Nucleus accumbens (tissue), 56 donors: ENCODE measurements around the gene NHERF1.

ENCODE experiments used
- DNase-seq, 56 donors: peaks; one replicate each; lab custom pipeline; 2025; lab: John Stamatoyannopoulos, UW

The NHERF1 gene

DNA sequence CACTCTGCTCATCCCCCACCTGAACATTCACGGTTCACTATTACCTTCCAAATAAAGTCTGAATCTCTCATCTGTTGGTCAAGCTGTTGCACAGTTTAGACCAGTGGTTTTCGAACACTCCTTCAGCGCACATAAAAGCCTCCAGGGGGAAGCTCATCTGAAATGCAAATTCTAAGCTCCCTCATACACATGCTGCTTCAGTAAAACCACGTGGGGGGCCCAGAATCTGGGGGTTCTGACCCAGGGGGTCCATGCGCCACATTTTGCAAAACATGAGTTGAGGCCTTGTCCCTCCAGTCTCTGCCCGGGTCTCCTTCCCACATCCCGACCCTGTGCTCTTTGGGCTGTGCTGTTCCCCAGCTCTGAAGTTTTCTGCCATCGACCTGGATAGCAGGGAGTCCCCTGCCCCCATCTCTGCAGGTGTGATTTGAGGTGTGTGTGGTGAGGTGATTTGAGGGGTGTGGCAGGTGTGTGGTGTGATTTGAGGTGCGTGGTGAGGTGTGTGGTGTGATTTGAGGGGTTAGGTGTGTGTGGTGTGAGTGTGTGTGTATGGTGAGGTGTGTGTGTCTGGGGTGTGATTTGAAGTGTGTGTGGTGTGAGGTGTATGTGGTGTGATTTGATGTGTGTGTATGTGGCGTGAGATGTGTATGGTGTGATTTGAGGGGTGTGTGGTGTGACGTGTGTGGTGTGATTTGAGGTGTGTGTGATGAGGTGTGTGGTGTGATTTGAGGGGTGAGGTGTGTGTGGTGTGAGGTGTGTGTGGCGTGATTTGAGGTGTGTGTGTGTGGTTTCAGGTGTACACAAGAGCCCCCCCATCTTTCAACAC, 16.2 kb upstream of the NHERF1 start:
- no peak for DNase-seq

DNA sequence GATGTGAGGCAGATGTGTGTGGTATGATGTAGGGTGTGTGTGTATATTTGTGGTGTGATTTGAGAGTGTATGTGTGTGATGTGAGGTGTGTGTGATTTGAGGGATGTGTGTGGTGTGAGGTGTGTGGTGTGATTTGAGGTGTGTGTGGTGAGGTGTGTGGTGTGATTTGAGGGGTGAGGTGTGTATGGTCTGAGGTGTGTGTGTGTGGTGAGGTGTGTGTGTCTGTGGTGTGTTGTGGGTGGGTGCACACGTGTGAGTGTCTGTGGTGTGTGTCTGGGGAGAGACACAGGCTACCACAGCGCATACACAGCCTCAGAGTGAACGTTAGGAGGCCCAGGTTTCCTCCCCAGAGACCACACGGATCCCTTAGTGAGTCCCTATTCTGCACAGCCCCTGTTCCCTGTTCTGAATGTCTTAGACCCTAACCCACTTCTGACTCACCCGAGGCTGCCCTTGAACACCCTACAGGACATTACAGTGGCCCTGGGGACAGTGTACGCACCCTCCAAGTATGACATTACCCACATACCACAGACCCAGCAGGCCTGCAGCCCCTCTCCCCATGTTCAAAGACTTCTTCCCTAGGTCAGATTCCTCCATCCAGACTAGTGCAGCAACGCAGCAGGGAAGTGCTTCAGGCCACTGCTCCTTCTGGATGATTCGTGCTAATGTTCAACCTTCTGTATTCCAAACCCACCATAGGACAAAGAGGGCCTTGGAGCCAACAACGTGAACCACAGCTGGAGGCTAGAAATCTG, 14.9 kb upstream of the NHERF1 start:
- DNase-seq: no peak

DNA sequence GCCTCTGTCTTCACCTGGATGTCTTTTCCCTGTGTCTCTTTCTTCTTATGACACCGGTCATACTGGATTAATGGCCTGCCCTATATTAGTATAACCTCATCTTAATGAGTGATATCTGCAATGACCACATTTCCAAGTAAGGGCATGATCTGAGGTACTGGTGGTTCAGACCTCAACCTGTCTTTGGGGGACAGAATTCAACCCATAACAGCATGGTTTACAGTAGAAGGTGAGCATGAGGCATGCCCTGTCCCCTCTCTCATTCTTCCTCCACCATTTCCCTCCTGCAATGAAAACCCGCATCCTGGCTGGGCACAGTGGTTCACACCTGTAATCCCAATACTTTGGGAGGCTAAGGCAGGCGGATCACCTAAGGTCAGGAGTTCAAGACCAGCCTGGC, 14.2 kb upstream of the NHERF1 start:
- DNase-seq: no peak

DNA sequence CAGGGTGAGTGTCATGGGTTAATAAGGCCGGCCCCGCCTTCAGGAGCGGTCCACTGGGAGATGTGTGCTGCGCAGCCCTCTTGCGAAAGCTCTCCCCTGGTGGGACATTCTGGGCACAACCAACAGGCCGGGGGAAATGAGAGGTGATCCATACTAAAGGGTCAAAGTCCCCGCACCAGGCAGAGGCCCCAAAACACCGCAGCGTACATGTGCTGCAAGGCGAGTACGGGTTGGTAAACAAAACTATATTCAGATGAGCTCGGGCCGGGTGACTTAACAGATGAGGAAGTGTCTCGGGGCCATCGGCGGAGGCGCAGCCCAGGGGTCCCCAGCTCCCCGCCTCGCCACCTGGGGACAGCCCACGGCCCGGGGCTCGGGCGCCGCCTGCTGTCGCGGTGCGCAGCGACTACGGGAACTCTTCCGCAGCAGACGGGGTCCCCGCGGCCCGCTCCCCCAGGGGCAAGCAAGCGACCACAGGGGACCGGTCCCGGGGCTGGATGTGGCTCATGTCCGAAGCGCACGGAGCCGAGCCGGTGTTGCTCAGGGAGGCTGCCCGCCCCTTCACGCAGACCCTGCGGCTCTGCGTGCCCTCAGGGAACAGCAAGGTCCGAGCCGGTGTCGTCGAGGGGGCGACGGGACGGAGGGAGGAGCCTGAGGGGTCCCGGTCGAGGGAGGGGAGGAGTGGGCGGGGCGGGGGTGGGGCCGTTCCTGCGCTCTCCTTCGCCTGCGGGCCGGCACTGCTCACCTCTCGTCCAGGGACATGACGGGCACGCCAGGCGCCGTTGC, 11.7 kb upstream of the NHERF1 start, which contains the start of gene RAB37:
TSS of gene RAB37 (plus strand) at position 744 of the 786 bp plus-strand sequence. CDS start at position 761, 17 bp downstream.
- DNase-seq: peak in 1 of 56 donors; percentile 8

DNA sequence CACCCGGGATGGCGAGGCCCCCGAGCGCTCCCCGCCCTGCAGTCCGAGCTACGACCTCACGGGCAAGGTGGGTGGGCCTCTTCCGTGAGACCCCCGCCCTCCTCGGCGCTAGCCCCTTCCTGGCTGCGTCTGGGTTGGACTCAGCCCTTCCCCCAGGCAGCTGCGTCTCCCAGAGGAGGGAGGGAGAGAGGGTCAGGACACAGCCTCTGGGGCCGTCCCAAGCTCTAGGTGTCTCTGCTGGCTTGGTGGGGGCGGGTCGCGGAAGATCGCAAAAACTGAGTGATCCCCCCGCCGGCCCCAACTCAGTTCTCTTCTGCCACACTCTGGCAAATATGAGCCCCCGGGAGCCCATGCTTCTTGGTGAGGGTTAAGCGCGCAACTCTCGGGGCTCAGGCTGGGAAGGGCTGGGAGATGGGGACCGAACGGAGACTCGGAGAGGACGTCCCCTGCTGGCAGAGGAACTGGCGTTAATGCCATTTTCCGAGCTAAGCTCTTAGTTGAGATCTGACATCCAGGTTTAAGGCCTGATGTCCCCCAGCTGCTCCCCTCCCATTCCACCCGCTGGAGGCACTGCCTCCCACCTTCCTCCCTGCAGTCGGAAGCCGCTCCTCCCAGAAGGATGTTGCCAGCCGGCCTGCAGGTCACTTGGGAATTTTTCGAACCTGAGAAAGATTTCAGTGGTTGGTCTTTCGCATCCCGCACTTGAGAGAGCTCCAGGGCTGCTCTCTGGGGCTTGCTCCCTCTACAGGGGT, 11.0 kb upstream of the NHERF1 start:
- no peak for DNase-seq

DNA sequence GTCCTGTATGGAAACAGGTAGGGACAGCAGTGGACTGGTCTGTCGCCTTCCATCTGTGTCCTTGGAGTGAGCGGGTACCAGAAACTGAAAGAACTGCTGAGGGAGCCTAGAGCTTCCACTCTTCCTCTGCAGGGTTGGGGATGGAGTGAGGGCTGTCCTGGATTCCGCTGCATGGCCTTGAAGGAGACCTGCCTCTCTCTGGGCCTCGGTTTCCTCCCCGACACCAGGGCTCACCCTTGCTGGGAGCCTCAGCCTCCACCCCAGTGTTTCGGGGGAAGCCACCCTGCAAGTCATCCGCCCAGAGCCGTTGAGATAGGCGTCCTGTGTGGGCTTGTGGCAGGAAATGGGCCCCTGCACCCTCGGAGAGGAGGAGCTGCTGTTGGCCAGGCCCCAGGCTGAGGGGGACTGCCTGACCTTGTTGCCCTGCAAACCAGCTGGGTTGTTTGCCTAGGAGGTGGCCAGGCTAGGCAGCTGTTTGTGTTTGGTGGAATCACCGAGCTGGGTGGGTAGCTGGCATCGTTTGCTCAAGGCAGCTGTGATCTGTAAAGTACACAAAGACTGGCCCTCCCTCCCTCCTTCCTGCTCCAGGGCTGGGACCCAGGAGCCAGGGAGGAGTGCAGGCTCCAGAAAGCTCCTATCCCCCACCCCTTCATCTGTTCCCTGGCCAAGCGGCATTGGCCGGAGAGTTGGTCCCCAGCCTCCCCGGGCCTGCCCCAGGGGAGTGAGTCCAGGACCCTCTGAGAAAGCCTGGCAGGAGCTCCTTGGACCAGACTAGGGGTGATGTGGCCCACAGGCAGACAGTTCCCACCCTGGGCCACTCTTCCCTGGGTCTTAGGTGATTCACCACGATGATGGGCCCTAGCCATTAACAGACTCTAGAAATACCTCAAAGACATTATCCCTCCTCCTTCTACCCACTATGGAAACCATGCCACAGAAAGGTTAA, 10.1 kb upstream of the NHERF1 start:
- DNase-seq: no peak

DNA sequence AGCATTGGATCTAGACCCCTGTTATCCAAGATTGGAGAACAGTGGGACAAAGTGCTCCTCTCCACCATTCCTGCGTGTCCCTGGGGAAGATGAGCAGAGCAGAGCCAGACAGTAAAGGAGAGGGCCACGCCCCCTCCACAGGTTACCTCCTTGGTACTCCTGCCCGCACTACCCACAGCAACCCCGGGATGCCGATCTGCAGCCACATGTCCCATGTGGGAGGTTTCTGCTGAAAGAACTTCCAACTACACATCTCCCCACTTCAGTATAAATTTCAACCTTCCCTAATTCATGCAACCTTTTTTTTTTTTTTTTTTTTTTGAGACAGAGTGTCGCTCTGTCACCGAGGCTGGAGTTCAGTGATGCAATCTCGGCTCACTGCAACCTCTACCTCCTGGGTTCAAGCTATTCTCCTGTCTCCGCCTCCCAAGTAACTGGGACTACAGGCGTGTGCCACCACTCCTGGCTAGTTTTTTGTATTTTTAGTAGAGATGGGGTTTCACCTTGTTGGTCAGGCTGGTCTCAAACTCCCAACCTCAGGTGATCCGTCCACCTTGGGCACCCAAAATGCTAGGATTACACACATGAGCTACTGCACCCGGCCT, 9.1 kb upstream of the NHERF1 start:
- no peak for DNase-seq

DNA sequence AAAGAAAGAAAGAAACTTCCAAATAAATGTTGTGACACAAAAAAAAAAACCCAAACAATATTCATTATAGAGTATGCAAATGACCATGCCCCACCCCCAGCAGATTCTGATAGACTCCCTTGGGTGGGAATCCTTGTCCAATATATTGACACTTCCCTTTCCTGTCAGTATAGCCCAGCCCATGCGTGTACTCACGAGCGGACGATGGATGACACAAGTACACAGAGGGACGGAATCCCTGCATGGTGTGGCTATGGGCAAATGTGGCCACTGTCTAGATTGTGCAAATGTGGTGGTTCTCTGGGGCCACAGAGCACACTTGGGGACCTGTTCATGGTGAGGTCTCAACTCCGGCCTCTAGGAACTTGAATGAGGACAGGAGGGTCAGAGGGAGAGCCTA, 8.3 kb upstream of the NHERF1 start:
- no peak for DNase-seq

DNA sequence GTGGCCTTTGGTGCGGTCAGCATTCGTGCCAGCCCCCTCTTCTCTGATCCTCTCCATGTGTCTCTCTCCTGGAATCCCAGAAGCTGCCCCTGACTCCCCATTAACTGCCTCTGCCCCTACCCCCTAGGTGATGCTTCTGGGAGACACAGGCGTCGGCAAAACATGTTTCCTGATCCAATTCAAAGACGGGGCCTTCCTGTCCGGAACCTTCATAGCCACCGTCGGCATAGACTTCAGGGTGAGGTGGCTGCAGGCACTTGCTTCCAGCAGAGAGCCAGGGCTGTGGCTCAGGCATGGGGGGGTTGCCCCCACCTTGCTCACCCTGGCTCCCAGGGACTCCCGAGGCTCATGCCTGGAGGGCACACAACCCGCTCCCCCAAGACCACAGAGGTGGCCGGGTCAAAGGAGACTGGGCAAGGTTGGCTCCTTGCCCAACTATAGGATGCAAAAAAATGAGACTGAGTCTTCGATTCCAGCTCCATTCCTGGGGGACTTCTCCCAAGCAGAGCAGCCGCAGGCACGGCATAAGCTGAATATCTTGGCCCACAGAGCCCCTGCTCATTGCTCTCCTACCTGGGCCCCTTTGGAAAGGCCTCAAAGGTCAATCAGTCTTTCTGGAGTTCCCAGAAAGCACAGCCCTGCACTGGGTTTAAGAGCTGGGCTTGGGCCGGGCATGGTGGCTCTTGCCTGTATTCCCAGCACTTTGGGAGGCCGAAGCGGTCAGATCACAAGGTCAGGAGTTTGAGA, 7.6 kb upstream of the NHERF1 start:
- DNase-seq: no peak

DNA sequence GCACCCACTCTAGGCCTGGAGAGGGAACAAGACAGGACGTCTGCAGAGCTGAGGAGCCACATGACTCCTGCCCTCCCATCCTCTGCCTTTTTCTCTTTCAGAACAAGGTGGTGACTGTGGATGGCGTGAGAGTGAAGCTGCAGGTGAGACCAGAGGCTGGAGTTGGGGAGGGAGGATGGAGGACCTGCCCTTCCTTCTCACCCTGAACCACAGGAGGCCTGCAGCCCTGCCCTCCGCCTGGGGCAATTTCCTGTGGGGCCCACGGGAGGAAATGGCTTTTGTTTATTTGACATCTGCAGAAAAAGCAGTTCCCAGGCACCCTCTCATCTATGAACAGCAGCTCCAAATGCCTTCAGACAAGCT, 6.3 kb upstream of the NHERF1 start:
- DNase-seq: no peak

DNA sequence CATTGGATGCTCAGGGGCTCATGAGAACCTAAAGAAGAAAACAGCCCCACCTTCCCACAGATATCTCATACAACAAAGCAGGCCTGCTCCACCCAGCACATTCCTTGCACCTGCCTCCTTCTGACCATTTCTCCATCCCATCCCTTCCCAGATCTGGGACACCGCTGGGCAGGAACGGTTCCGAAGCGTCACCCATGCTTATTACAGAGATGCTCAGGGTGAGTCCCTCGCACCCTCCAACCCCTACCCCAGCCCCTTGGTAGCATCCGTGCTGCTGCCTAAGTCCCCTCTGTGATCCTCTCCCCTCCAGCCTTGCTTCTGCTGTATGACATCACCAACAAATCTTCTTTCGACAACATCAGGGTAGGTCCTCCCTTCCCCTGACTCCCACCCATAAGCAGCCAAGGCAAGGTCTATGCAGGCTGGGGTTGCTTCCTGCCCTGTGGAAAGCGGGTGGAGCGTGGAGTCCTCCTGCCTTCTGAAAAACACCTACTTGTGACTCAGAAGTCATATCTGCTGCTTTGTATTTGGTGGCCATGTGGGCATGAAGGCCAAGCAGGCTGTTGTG, 5.4 kb upstream of the NHERF1 start:
- DNase-seq: no peak

DNA sequence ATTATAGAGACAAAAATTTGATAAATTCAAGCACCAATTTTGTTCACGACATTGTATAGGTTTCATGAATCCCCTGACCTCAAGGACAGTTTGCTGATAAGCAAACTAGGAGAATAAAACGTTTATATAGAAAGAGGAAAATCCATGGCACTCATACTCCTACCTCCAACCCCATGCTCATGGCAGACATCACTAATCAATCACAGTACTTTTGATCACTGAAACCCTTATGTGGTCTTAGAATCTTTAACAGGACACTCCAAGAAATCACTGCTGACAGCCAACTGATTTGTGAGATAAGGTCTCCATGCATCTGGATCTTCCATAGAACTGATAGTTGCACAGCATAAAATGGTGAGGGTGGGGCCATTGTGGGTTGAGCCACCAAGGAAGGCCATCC, 4.7 kb upstream of the NHERF1 start:
- no peak for DNase-seq

DNA sequence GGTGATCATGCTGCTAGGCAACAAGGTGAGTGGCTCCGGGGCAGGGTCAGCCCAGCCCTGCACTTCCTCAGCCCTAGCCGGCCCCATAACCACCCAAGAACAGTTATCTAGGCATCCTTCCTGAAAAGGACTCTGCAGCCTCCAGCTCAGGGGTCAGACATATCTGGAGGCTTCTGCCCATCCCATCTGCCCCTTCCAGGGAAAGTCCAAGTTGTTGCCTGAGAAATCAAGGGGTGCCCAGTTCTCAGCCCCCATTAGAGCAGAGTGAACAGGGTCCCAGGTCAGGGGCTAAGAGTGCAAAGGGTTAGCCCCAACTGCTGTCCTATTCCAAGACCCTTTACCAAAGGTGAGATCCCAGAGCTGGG, 4.1 kb upstream of the NHERF1 start:
- no peak for DNase-seq

DNA sequence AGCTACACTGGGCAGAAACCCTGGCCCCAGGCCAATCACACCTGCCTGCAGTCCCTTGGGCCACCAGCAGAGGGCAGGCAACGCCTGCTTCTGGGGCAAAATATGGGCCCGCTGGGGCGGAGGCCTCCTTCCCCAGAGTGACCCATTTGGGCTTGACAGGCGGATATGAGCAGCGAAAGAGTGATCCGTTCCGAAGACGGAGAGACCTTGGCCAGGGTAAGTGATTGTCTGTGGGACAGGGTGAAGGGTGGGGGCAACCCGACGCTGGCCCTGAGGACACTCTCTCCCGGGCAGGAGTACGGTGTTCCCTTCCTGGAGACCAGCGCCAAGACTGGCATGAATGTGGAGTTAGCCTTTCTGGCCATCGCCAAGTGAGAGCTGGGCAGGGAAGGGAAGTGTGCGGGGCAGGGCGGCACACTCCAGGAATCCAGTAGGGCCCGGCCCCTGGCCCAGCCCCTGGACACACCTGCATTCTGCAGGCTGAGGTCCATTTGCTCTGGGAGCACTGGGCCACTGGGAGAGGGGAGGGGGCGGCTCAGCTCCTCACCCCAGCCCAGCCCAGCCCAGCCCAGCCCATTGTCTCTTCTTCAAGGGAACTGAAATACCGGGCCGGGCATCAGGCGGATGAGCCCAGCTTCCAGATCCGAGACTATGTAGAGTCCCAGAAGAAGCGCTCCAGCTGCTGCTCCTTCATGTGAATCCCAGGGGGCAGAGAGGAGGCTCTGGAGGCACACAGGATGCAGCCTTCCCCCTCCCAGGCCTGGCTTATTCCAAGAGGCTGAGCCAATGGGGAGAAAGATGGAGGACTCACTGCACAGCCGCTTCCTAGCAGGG, 3.5 kb upstream of the NHERF1 start:
- DNase-seq: peak in 49 of 56 donors; percentile 25 to 92 (median 72)

DNA sequence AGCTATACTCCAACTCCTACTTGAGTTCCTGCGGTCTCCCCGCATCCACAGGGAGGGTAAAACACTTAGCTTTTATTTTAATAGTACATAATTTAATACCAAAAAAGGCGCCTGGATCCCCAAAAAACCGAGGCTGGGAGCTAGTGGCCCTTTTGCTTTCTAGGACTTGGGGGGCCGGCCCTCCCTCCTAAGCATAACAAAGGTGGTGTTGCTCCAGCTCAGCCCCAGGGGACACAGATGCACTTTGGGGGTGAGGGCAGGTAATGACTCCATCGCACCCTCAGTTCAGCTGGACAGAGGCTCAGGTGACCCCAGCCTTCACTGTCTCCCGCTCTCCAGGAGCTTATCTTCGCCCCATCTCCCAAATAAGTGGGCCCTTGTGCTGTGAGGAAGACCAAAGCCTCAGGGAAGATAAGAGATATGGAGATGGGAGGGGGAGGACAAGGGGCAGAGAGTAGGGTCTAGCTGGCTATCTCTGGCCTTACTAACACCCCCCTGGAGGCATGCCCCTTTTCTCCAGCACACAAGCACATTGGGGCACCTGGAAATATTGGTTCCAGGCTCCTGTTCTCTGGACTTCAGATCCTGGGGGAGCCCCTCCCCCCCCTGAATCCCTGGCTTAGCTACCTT, 2.8 kb upstream of the NHERF1 start:
- no peak for DNase-seq

DNA sequence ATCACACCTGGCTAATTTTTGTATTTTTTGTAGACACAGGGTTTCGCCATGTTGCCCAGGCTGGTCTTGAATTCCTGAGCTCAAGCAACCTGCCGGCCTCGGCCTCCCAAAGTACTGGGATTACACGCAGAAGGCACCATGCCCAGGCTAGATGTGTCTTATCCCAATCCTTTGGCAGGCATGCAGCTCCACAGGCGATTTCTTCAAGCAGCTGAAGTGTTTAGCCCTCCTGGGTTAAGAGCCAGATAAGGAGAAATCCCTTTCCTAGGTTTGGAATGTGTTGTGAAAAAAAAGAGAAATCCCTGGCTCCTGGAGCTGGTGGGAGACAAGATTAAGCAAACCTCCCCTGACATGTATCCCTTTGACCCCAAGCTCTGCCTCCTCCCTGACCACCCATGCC, 2.1 kb upstream of the NHERF1 start:
- no peak for DNase-seq
